Body of pancreas (tissue), 4 donors: ENCODE data around the gene MPL.

Experiments used
- POLR2A ChIP-seq, 3 donors: fragments of 450-650 bp; IDR thresholded peaks; one replicate each; pipeline ENCODE4 v1.6.1; 2016; ENCODE audit warnings: antibody characterized with exemption in 3 of 3, mild to moderate bottlenecking in 2 of 3
- TF ChIP-seq, protein P1 (sequence below), 7 experiments: fragments of 450-650 bp in 4 of 7; fragments of 200-600 bp in 3 of 7; sonication (generic) in 3 of 7; IDR thresholded peaks; one replicate each; pipeline ENCODE4 v1.5.1; 2016 to 2019; ENCODE audit warnings: antibody characterized with exemption in 7 of 7

DNA sequence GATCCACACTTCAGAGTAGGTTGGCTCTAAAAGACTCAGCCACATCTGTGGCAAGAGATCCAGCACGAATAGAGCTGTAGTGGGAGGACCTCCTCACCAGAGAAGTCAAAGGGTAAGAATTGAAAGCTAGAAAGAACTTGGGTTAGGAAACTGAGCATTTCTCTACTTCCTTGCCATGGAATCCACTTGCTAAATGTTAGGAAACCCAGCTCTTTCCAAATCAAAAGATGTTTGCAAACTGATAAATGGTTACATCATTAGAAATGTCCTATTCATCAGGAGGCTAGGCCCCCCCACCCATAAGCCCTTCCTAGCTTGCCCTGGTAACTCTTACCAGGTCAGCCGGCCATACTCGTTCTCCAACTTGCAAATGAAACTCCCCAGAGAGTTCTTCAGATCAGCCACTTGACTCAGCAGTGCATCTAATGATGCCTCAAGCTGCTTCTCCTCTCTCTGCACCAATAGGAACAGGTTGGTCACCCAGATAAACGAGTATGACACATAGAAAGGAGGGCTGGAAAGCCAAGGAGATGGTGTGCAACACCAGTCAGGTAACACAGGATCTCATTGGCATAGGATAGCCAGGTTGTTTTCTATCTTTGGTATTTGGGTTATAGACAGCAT, 50.5 kb downstream of the MPL start:
- TF ChIP-seq POLR2A (IDR thresholded peaks at IDR 0.05): no peak
- TF ChIP-seq, protein P1, sequence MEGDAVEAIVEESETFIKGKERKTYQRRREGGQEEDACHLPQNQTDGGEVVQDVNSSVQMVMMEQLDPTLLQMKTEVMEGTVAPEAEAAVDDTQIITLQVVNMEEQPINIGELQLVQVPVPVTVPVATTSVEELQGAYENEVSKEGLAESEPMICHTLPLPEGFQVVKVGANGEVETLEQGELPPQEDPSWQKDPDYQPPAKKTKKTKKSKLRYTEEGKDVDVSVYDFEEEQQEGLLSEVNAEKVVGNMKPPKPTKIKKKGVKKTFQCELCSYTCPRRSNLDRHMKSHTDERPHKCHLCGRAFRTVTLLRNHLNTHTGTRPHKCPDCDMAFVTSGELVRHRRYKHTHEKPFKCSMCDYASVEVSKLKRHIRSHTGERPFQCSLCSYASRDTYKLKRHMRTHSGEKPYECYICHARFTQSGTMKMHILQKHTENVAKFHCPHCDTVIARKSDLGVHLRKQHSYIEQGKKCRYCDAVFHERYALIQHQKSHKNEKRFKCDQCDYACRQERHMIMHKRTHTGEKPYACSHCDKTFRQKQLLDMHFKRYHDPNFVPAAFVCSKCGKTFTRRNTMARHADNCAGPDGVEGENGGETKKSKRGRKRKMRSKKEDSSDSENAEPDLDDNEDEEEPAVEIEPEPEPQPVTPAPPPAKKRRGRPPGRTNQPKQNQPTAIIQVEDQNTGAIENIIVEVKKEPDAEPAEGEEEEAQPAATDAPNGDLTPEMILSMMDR (IDR thresholded peaks at IDR 0.05): no peak
